Lower leg skin (tissue), 4 donors: ENCODE data around the gene TULP4. TPM values are rescaled to one million over a fixed set of nuclear protein-coding genes. Genes with fewer than 3 reads are reported as not detected.

Source experiments
- DNase-seq, 2 donors: peaks; one replicate each; pipeline ENCODE4 v3.0.0-alpha.2; 2019; ENCODE audit warnings: low spot score in 2 of 2
- H3K4me3 ChIP-seq: fragments of 200-600 bp; sonication (generic); 2 replicates; pipeline ENCODE4 v1.5.1; 2017; ENCODE audit warnings: mild to moderate bottlenecking, low read depth; ENCODE audit not compliant: poor library complexity, severe bottlenecking
- CTCF ChIP-seq, 3 donors: fragments of 450-650 bp; IDR thresholded peaks; one replicate each; pipeline ENCODE4 v1.5.1; 2016; ENCODE audit warnings: antibody characterized with exemption in 3 of 3, mild to moderate bottlenecking in 3 of 3, moderate library complexity in 2 of 3
- POLR2A ChIP-seq, 2 donors: fragments of 450-650 bp; IDR thresholded peaks; one replicate each; pipeline ENCODE4 v1.6.1; 2016 to 2017; ENCODE audit warnings: antibody characterized with exemption in 2 of 2, mild to moderate bottlenecking in 1 of 2, moderate library complexity in 1 of 2
- WGBS, 2 donors: methylation state at CpG; one replicate each; pipeline ENCODE4 v1.1.5; 2018; 5-methylcytosine and 5-hydroxymethylcytosine counted together
- intact Hi-C: fragments of 100-400 bp; cut with DNase I; formaldehyde crosslinking; loops from one replicate; pipeline ENCODE4 v1.15.0; 2023; ENCODE audit warnings: low total_unique reads
- total RNA-seq, 4 donors: library from RNA; depleted of rRNA; stranded (reverse); fragments of >200 nt; gene quantifications; one replicate each; pipeline ENCODE4 v1.1.0, GENCODE V29; 2016

The TULP4 gene
- total RNA-seq, 4 donors from 2014 or later, result 141 to 198 (median 148) TPM

- TF ChIP-seq CTCF (IDR thresholded peaks at IDR 0.05) (no peak), POLR2A (IDR thresholded peaks at IDR 0.05) (no peak)
- 82 to 87% methylated on average over 6 of the region's 6 CpGs for WGBS, 2 donors
These were observed 227.6 kb downstream of the TULP4 start for GRCh38 chr6:158539881-158540280.

GRCh38 chr6:158543606-158544185 lies 231.4 kb downstream of the TULP4 start:
- H3K4me3 ChIP-seq, result no peak overlapping the region
- DNase-seq, result peak in 1 of 2 donors; percentile 52
- no peak for TF ChIP-seq POLR2A (IDR thresholded peaks at IDR 0.05)
- TF ChIP-seq CTCF (IDR thresholded peaks at IDR 0.05), result no peak
- intact Hi-C loops, result no loop called here
- WGBS, 2 donors, result 67 to 72% methylated on average over 12 of the region's 12 CpGs

More at GRCh38 chr6:158539881-158540280, 227.6 kb downstream of the TULP4 start:
- no peak overlapping the region for H3K4me3 ChIP-seq
- intact Hi-C loops, result no loop called here
- DNase-seq, result no peak

- 85 to 89% methylated on average over 12 of the region's 12 CpGs for WGBS, 2 donors
- intact Hi-C loops, result no loop called here
- DNase-seq, result peak in 1 of 2 donors; percentile 46
- no peak overlapping the region for H3K4me3 ChIP-seq
- TF ChIP-seq CTCF (IDR thresholded peaks at IDR 0.05) (no peak), POLR2A (IDR thresholded peaks at IDR 0.05) (no peak)
These were observed 232.2 kb downstream of the TULP4 start for GRCh38 chr6:158544428-158544827.

- H3K4me3 ChIP-seq, result no peak overlapping the region
- 78 to 79% methylated on average over 30 of the region's 30 CpGs for WGBS, 2 donors
- TF ChIP-seq CTCF (IDR thresholded peaks at IDR 0.05), result no peak
- no peak for TF ChIP-seq POLR2A (IDR thresholded peaks at IDR 0.05)
- intact Hi-C loops, result no loop called here
- peak in 1 of 2 donors; percentile 63 for DNase-seq
These were observed 233.0 kb downstream of the TULP4 start for GRCh38 chr6:158545043-158545966.

GRCh38 chr6:158548418-158549161 lies 236.3 kb downstream of the TULP4 start:
- WGBS, 2 donors, result 80 to 81% methylated on average over 9 of the region's 9 CpGs
- intact Hi-C loops, result no loop called here
- TF ChIP-seq POLR2A (IDR thresholded peaks at IDR 0.05), result no peak
- no peak for TF ChIP-seq CTCF (IDR thresholded peaks at IDR 0.05)
- peak in 1 of 2 donors; percentile 66 for DNase-seq
- H3K4me3 ChIP-seq, result no peak overlapping the region
